ENCODE measurements around the gene AKR1D1. TPM values are rescaled to one million over a fixed set of nuclear protein-coding genes. Genes with fewer than 3 reads are reported as not detected.

Gene AKR1D1
- polyA plus RNA-seq, 1 donor from 2014 or later = not detected

DNA sequence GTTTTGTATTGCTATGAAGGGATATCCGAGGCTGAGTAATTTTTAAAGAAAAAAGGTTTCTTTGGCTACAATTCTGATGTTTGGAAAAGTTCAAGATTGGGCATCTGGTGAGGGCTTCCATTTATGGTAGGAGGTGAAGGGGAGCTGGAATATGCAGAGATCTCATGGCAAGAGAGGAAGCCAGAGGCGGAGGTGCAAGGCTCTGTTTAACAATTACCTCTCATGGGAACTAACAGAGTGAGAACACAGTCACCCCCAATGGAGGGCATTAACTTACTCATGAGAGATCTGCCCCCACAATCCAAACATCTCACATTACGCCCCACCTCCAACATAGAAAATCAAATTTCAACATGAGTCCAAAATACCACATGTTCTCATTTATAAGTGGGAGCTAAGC is 62.0 kb downstream of the AKR1D1 start (continued):
- TF ChIP-seq, protein P1, sequence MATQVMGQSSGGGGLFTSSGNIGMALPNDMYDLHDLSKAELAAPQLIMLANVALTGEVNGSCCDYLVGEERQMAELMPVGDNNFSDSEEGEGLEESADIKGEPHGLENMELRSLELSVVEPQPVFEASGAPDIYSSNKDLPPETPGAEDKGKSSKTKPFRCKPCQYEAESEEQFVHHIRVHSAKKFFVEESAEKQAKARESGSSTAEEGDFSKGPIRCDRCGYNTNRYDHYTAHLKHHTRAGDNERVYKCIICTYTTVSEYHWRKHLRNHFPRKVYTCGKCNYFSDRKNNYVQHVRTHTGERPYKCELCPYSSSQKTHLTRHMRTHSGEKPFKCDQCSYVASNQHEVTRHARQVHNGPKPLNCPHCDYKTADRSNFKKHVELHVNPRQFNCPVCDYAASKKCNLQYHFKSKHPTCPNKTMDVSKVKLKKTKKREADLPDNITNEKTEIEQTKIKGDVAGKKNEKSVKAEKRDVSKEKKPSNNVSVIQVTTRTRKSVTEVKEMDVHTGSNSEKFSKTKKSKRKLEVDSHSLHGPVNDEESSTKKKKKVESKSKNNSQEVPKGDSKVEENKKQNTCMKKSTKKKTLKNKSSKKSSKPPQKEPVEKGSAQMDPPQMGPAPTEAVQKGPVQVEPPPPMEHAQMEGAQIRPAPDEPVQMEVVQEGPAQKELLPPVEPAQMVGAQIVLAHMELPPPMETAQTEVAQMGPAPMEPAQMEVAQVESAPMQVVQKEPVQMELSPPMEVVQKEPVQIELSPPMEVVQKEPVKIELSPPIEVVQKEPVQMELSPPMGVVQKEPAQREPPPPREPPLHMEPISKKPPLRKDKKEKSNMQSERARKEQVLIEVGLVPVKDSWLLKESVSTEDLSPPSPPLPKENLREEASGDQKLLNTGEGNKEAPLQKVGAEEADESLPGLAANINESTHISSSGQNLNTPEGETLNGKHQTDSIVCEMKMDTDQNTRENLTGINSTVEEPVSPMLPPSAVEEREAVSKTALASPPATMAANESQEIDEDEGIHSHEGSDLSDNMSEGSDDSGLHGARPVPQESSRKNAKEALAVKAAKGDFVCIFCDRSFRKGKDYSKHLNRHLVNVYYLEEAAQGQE (IDR thresholded peaks at IDR 0.05; ENCODE audit: borderline replicate concordance) = no peak

DNA sequence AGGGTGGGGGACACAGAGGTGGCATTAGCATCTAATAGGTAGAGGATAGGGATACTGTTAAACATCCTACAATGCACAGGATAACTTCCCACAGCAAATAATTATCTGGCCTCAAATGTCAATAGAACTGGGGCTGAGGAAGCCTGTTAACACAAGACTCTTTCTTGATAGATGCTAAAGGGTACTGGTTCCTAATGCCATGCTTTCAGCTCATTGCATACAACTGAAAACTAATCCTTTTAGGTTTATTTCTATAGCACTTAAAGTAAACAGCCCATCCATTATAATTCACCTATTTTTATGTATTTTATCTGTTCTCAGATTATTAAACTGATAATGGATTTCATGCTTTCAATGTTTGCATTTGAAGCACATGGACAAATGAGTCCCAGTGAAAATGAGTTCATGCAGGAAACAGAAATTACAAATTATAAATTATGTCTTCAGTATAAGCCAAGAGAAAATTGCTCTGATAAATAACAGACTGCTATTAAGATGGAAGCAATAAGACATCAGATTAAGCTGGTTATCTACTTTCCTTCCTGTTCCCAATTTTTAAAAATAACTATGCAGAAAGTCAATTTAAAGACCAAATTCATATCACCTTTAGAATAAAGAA is 66.4 kb downstream of the AKR1D1 start:
- no peaks in the 10 kb centered on the region for H3K9me2 ChIP-seq (ENCODE audit: insufficient read depth, low read length)
- no peaks in the 10 kb centered on the region for H3F3A ChIP-seq (ENCODE audit: insufficient read depth, low read length, poor library complexity, severe bottlenecking)
- H3K27me3 ChIP-seq (ENCODE audit: insufficient read depth, low read depth, low read length) = no peaks in the 10 kb centered on the region

More for the DNA sequence above, 66.4 kb downstream of the AKR1D1 start:
- TF ChIP-seq TAF1 (IDR thresholded peaks at IDR 0.05; ENCODE audit: low read depth) (no peak), MXI1 (conservative IDR thresholded peaks at IDR 0.05; ENCODE audit: poor library complexity, severe bottlenecking) (no peak), EZH2 (IDR thresholded peaks at IDR 0.05; ENCODE audit: borderline replicate concordance, insufficient read depth, low read length, poor library complexity, severe bottlenecking) (no peak), RAD21 (conservative IDR thresholded peaks at IDR 0.05) (no peak), POLR2AphosphoS5 (IDR thresholded peaks at IDR 0.05) (no peak), EP300 (conservative IDR thresholded peaks at IDR 0.05; ENCODE audit: poor library complexity, severe bottlenecking) (no peak), SMC3 (conservative IDR thresholded peaks at IDR 0.05; ENCODE audit: poor library complexity) (no peak)
- TF ChIP-seq, protein P2, sequence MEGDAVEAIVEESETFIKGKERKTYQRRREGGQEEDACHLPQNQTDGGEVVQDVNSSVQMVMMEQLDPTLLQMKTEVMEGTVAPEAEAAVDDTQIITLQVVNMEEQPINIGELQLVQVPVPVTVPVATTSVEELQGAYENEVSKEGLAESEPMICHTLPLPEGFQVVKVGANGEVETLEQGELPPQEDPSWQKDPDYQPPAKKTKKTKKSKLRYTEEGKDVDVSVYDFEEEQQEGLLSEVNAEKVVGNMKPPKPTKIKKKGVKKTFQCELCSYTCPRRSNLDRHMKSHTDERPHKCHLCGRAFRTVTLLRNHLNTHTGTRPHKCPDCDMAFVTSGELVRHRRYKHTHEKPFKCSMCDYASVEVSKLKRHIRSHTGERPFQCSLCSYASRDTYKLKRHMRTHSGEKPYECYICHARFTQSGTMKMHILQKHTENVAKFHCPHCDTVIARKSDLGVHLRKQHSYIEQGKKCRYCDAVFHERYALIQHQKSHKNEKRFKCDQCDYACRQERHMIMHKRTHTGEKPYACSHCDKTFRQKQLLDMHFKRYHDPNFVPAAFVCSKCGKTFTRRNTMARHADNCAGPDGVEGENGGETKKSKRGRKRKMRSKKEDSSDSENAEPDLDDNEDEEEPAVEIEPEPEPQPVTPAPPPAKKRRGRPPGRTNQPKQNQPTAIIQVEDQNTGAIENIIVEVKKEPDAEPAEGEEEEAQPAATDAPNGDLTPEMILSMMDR (IDR thresholded peaks at IDR 0.05; ENCODE audit: poor library complexity, severe bottlenecking) = no peak
- TF ChIP-seq, protein P1 (IDR thresholded peaks at IDR 0.05; ENCODE audit: borderline replicate concordance) = no peak
- Histone ChIP-seq H4K20me1 (ENCODE audit: insufficient read depth) (no peaks in the 10 kb centered on the region), H2AFZ (ENCODE audit: low read depth, low read length) (no peak overlapping the region), H3K36me3 (ENCODE audit: insufficient read depth, low read length) (no peaks in the 10 kb centered on the region), H3K9me3 (ENCODE audit: low read length) (no peaks in the 10 kb centered on the region), H3K27ac (ENCODE audit: low read length) (no peak overlapping the region), H3K4me2 (ENCODE audit: low read length) (no peak overlapping the region), H3K9ac (ENCODE audit: low read length) (no peak overlapping the region), H3K79me2 (replicated peaks; ENCODE audit: insufficient read depth, low read length) (no peaks in the 10 kb centered on the region), H3K4me3 (ENCODE audit: low read length) (no peak overlapping the region)
